HK-2 (cell line): ENCODE results near the gene UBR2.

Source experiments
- DNase-seq: peaks from one replicate; pipeline ENCODE4 v3.0.0-alpha.2; 2018; ENCODE audit not compliant: unreplicated experiment

The UBR2 gene

DNA sequence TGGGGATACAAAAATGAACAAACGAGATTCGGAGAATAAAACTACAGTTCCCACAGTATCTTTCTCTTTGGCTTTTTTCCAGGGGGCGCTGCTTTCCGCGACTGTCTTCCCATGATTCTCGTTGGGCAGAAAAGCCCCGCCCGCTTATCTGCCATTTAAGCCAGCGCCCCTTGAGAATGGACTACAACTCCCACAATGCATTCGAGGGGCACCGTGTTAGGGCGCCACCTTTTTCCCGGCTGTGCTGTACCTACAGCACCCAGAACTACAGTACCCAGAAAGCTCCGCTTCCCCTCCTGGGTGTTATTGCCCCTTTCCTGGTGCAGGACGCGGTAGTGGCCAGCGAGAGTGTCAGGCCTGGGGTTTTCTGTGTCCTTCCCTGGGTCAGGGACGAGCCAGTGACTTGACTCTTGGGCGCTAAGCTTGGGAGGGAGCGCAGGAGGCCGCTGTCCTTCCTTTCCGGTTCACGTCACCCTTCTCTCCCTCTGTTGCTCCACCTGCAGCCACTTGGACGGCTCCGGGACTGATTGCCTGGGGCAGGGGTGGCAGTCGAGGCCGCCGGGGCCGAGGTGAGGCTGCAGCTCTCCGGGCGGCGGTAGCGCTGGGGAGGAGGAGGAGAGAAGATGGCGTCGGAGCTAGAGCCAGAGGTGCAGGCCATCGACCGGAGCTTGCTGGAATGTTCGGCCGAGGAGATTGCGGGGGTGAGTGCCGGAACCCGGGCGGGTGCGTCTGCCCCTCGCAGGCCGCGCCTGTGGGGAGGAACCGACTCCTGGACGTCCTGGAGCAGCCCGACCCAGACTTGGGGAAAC is at the start of gene UBR2:
UBR2 (plus strand) TSS at position 333 of the 809 bp plus-strand sequence; CDS start at position 624, 291 bp downstream.
- DNase-seq, result peak; percentile 94

DNA sequence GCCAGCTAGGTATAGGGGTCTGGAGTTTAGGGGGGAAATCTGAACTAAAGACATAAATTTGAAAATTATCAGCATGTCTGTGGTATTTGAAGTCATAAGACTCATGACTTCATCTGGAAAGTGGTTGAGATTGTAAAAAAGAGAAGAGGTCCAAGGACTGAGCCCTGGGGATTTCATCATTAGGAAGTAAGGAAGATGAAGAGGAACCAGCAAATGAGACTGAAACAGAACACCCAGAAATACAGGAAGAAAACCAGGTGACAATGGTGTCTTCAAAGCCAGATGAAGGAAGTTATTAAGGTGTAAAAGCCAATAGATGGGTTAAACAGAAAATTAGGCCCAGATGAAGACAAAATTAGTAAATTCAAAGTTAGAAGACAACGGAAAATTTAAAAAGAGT is 49.1 kb upstream of the UBR2 start:
- DNase-seq, result no peak

DNA sequence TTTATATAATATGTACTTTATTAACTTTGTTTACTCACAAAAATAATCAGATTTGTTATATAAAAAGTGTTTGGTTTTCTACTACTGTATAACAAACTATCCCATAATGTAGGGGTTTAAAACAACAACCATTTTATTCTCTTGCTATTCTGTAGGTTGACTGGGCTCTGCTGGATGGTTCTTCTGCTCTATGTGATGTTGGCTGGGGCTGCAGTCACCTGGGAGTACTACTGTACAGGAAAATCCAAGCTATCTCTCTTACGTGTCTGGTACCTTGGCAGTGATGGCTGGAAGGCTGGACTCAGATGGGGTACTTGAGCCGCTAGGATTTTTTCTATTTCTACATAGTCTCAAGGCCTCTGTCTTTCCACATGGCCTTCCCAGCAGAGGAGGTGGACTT is 44.0 kb upstream of the UBR2 start:
- no peak for DNase-seq

DNA sequence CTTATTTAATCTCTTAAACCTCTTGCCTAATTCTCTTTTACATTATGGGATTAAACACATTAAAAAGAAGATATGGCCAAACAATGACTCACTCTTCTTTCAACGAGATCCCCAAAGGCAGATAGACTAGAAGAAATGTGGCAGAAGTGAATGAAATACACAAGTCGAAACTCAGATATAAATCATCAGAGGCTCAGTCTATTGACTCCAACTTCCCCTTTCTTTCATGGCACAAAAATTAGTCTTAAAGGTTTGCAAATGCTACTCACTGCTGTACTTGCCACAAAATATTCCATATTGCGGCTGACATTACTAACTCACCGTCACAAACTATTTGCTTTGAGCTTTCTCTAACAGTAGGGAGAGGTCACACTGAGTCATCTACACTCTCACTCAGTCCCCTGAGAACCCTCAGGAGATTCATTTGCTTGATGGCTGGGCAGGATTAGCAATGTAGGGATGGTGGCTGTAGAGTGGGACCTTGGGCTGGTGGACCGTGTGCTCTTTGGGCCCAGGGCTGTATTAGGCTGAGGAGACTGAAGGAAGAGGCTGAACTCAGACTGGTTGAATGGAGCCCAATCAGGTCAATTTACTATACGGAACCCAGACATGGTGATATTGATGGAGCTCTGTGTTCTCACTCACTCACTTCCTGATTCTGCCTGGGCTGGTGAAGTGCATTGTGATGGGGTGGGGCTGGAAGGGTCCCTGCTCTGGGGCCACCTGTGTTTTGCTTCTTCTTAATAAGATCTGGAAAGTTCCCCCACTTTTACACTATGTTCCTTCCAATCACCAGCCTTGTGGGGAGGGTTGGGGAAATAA is 42.8 kb upstream of the UBR2 start:
- DNase-seq, result no peak

DNA sequence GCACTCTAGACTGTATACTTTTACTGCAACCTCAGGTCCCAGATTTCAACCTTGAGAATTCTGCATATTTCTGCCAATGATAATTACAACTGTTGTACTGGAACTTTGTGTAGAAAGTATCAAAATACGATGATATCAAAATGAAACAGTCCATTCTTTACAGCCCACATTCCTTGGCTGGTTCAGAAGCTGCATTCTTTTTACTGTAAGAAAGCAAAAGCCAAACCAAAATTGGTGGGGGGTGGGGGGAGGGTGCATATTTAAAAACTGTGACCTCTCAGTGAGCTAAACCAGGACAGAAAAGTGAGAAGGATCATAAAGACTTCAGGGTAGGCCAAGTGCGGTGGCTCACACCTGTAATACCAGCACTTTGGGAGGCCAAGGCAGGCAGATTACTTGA is 41.8 kb upstream of the UBR2 start:
- DNase-seq, result no peak

DNA sequence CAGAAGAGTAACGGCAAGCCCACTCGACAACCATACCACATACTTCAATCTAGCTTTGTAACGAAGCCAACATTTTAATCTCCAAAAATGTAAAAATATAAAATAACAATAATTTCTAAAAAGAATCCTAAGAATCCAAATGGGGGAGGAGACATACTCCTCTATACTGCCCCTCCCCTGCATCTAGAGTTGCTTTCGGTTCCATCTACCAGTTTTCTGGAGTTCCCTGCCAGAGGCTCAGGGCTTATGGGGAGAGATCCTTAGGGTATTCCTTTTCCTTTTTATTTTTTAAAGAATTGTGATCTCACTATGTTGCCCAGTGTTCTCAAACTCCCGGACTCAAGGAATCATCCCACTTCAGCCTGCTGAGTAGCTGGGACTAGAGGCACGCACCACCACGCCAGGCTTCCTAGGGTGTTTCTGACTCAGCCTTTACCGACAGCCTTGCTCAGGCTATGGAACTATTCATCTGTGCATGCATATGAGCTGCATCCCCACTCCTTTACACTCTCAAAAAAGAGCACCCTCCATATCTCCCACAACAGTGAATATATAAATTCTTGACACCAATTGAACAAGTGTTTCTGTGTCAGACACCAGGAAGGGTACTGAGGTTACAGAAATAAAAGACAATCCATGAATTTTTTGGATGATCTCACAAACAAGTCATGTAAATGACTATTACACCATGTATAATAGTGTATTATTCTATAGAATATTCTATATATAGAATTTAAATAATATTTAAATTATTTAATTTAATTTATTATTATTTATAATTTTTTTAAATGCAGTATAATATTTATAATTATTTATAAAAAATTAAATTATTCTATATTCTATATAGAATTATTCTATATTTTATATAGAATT is 40.7 kb upstream of the UBR2 start:
- DNase-seq, result no peak

DNA sequence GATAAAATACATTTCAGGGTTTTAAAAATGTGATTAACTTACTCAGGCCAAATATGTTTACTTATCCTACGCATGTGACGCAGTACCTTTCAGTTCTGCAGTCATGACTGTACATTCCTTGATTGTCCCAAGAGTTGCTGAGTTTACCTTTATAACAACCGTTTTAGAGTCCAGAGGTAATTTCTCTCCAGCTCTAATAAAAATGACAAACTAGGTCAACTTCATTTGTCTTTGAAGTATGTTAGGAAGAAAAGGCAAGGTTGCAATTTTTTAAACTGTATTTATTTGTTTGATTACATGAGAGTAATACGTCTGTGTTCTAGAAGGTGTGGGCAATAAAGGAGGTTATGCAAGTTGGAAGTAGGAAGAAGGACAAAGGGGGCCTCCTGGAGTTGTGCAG is 38.6 kb upstream of the UBR2 start:
- DNase-seq, result no peak

DNA sequence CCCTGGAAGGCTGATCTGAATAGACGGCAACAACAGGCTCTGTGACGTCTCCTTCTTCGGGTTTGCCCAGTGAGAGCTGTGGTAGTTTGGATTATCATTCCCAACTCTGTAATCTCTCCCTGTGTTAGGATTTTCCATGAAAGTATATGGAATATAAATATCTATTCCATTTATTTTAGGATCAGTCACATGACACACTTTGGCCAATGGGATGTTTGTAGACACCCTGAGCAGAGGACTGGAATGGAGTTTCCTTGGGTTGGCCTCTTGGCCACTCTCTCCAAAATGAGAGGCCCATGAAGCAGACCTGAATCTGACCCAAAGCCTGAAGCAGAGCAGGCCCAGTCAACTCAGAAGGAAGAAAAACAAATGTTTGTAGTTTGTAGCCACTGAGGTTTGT is 37.2 kb upstream of the UBR2 start:
- DNase-seq, result no peak

DNA sequence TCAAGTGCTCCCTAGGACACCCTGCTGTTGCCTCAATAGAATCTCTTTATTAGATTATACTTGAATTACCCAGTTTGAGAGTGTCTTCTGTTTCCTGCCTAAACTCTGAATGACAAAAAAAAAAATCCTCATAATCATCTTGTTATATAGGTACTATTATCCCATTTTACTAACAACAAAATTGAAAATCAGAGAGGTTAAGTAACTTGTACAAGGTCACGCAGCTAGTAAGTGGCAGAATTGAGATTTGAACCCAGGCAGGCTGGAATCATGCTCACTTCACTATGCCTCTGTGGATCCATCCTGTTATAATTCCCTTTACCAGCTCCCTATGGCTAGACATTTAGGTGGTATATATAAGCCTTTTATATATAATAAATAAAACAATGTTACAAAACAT is 36.6 kb upstream of the UBR2 start:
- DNase-seq, result no peak

DNA sequence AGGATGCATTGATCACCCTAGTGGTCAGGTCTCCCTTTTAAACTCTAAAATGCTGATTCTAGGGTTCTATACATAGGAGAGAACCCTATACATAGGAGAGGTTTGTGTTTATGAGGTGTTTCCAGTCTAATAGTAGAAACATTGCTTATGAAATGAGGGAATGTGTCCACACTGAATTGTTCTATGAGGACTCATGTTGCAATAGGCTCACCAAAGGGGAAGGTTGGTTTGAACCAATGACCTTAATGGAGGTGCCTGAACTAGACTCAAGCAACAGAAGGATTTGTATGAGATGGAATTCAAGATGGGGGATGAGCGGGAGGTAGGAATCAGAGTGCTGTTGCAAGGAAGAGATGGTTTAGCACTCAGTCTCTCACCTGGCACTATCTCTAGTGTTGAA is 33.5 kb upstream of the UBR2 start:
- DNase-seq, result no peak

DNA sequence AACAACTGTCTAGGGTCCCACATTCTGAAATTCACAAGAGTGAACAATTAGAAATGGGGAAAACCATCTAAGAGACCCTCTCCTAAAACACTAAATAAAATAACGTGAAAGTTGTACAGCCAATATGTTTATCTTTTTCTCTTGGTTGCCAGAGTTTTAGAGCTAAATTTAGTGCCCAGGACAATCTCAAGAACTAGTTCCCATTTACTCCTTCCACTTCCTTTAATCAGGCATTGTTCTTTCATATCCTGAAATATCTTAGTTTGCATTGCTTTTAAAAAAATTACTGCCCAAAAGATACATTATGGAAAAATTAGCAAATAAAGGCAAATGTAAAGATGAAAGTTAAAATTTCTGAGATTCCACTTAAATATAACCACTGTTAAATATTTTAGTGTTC is 33.1 kb upstream of the UBR2 start:
- DNase-seq, result no peak

DNA sequence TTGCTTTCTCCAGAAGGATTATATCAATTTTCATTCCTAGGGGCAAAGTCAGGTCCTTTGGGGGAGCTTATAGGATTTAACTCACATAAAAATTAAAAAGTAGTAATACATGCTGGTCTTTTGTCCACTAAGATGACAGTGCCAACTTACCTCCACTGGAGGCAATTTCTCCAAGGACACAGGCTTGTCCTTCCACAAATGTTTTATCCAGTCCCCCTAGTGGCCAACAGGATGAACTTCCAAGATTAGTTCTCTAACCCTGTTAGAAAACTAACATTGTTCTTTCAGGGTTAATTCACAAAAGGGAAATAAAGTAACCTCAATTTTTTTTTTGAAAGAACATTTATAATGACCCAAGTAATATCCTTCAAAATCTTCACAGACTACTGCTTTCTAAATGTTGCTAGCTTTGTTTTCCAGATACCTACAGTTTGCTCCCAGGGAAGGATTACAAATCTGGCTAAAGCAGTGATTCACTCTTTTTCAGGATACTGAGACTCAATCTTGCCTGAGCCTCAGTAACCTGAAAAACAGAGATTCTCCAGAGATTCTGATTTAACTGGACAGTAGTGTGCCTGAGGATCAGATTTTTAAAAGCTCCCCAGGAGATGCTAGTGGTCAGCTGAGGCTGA is 31.7 kb upstream of the UBR2 start:
- peak; percentile 11 for DNase-seq

DNA sequence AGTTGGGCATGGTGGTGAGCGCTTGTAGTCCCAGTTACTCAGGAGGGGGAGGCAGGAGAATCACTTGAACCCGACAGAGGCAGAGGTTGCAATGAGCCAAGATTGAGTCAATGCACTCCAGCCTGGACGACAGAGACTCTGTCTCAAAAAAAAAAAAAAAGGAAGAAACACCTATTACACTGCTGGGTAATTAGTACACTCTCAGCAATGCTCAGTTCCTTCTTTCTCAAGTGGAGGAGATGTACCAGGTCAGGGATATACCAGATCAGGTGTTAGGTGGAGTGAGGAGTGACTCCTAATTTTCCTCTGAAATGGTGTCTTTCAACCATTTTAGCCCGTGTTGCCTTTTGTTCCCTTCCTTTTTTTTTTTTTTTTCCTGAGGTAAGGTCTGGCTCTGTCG is 30.0 kb upstream of the UBR2 start:
- DNase-seq, result no peak

DNA sequence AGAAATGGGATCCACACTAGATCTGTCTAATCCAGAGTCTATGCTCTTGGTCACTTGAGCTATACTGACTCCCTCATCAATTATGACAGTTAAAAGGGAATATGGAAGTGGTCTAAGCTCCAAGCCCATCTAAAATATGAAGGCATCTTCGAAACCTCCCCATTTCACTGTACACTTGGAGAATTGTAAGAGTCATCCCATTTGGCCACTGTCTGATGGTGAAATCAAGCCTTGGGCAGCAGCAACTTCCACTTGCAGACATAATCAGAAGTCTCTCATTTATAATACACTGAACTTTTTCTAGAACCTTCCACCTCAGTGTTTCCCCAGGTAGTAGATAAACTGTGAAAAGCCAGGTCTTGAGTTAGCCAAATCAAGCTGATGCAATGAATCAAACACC is 26.3 kb upstream of the UBR2 start:
- no peak for DNase-seq

DNA sequence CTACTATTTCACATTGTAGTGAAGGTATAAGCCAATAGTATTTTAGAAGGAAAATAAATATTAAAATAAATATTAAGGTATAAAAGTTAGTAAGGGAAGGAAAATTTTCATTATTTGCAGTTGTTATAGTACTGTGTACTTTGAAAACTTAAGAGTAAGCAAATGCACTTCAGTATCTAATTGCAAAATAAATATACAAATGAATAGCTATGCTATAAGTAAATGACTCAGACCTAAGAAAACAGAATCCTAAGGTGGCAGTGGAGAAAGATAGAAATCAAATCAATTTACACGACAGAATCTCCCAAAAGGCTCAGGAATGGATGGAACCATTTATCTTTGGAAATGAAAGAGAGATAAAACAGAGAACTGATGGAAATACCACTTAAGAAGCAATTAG is 24.7 kb upstream of the UBR2 start:
- DNase-seq, result no peak

DNA sequence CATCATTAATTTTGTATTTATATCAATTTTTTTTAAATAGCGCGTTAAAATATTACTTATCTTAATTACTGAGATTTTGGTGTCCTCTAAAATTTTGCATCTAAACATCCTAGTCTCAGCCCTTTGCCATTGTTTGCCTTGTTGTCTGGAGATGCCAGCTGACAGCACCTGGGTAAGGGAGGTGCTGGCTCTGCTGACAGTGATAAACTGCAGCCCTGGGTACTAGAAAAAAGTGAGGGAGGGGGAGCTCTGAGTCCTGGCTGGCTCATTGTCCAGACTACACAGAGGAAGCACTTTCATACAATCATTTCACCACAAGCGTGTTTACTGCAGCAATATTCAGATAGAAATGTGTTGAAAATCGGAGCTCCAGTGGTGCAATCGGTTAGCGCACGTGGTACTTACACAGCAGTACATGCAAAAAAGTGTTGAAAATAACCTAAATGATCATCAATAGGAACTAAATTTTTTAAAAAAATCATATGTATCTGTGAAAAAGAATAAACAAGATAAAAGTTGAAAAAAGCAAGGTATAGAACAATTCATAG is 18.5 kb upstream of the UBR2 start:
- no peak for DNase-seq

DNA sequence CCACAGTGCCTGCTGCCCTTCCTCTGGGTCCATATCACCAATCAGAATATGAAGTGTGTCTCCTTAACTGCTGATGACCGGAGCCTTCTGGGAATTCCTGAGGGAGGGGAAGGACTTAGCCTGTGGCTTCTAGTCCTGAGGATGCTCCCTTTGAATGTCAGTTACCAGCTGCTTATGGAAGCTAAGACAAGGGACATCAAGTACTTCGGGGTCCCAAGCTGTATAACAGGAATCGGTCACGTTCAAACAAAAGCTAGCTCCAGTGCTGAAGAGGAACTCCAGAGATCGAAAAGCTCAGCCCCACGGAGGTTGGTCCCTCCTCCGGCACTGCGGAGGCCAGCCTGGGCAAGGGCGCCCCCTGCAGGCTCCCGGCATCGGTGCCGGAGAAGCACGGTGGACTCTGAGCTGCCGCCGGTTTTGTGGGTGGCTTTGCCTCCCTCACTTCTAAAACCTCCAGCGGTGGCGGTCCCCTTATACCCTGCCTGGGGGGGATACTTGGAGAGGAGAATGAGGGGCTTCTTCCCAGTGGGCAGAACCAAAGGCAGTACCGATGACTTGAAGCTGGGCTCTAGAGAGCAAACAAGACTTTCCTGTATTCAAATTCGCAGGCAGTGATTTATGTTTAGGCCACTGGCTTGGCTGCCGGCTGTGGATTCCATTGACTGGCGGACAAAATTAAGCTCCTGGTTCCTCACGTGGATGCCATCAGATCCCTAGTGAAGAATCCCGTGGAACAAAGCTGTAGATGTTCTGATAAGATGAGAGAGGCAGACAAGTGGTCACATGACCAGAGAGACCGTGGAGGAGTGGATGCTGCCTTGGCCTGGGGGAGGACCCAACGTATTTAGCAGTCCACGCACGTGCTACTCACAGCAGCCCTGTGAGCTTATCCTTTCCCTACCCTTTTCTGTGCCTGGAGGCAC is 16.2 kb upstream of the UBR2 start:
- peak; percentile 87 for DNase-seq

DNA sequence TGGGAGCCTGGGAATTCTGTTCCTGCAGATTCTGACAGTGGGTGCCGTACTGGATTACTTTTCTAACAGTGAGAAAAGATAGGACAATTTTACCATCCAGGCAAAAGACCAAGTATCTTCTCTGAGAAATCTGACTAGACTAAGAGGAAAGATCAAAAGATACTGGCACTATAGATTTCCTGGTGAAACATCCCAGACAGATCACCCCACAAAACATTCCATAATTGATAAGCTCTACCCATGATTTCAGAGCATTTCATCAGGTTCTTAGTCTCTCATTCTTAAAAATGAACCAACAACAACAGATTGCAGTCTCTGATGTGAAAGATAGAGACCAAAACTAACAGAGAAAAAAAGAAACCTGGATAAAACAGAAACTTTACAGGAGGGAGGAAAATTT is 13.6 kb upstream of the UBR2 start:
- no peak for DNase-seq

DNA sequence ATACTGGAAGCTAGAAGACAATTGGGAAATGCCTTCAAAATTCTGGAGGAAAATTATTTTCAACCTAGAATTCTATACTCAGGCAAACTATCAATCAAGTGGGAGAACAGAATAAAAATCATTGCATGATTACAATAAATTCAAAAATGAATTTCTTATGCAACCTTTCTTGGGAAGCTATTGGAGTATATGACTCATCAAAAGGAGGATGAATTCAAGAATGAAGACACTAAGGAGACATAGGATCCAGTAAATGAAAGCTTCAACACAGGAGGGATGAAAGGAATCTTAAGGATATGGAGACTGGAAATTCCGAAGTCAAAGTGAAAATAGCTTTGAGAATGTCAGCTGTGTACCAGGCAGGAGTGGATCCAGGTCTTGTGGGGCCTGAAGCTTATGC is 12.6 kb upstream of the UBR2 start:
- DNase-seq, result no peak

DNA sequence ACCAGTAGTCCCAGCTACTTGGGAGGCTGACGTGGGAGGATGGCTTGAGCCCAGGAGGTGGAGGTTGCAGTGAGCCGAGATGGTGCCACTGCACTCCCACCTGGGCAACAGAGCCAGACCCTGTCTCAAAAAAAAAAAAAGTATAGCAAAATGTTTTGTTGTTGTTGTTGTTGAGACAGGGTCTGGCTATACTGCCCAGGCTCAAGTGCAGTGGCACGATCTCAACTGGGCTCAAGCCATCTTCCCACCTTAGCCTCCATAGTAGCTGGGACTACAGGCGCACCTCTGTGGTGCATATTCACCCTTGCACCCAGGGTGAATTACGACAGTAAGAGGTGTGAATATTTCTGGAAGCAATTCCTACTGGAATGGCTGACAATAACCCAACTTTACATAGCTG is 11.4 kb upstream of the UBR2 start:
- DNase-seq, result no peak
